ENCODE measurements around the gene ANXA1.

GRCh38 chr9:73154722-73155121 lies 3.1 kb downstream of the ANXA1 start:
- TF ChIP-seq, protein P1, sequence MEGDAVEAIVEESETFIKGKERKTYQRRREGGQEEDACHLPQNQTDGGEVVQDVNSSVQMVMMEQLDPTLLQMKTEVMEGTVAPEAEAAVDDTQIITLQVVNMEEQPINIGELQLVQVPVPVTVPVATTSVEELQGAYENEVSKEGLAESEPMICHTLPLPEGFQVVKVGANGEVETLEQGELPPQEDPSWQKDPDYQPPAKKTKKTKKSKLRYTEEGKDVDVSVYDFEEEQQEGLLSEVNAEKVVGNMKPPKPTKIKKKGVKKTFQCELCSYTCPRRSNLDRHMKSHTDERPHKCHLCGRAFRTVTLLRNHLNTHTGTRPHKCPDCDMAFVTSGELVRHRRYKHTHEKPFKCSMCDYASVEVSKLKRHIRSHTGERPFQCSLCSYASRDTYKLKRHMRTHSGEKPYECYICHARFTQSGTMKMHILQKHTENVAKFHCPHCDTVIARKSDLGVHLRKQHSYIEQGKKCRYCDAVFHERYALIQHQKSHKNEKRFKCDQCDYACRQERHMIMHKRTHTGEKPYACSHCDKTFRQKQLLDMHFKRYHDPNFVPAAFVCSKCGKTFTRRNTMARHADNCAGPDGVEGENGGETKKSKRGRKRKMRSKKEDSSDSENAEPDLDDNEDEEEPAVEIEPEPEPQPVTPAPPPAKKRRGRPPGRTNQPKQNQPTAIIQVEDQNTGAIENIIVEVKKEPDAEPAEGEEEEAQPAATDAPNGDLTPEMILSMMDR (IDR thresholded peaks at IDR 0.05 in 2 of 3, conservative IDR thresholded peaks at IDR 0.05 in 1 of 3; ENCODE audit: borderline replicate concordance in 1 of 3, insufficient read depth in 1 of 3, low read depth in 2 of 3, low read length in 2 of 3) = no peak
- TF ChIP-seq POLR2A (IDR thresholded peaks at IDR 0.05; ENCODE audit: borderline replicate concordance, extremely low read depth, insufficient read depth, insufficient read length) (no peak), POLR2AphosphoS5 (IDR thresholded peaks at IDR 0.05; ENCODE audit: low read depth, low read length) (no peak; the same call in 1 of the 2 replicates)
